GM21529 (cell line): Measurements from ENCODE around the gene GARNL3.

Experiments used
- ATAC-seq: cut with Tn5 transposase; IDR thresholded peaks from one replicate; pipeline ENCODE4 v1.9.1; 2021; ENCODE audit not compliant: unreplicated experiment

Gene GARNL3

GRCh38 chr9:127233989-127234388 lies 30.6 kb upstream of the GARNL3 start:
- ATAC-seq, result no peak

- ATAC-seq, result no peak
Measured at GRCh38 chr9:127237801-127238200, 26.8 kb upstream of the GARNL3 start.

GRCh38 chr9:127241354-127241753 lies 23.2 kb upstream of the GARNL3 start:
- ATAC-seq, result no peak

GRCh38 chr9:127244609-127245601 lies 19.7 kb upstream of the GARNL3 start:
- ATAC-seq, result peak; percentile 100

GRCh38 chr9:127245637-127246164 lies 18.9 kb upstream of the GARNL3 start:
- no peak for ATAC-seq

- no peak for ATAC-seq
Measured at GRCh38 chr9:127248241-127248640, 16.3 kb upstream of the GARNL3 start.

GRCh38 chr9:127249877-127250276 lies 14.7 kb upstream of the GARNL3 start:
- no peak for ATAC-seq

- ATAC-seq, result no peak
Measured at GRCh38 chr9:127250896-127251391, 13.6 kb upstream of the GARNL3 start.

- no peak for ATAC-seq
Measured at GRCh38 chr9:127252410-127253318, 11.9 kb upstream of the GARNL3 start.

- no peak for ATAC-seq
Measured at GRCh38 chr9:127253446-127253845, 11.1 kb upstream of the GARNL3 start.

GRCh38 chr9:127255692-127256091 lies 8.9 kb upstream of the GARNL3 start:
- no peak for ATAC-seq

GRCh38 chr9:127256324-127256723 lies 8.2 kb upstream of the GARNL3 start:
- ATAC-seq, result no peak

- no peak for ATAC-seq
Measured at GRCh38 chr9:127258606-127259471, 5.7 kb upstream of the GARNL3 start.

GRCh38 chr9:127262602-127263001 lies 2.0 kb upstream of the GARNL3 start:
- ATAC-seq, result no peak

GRCh38 chr9:127263237-127263636 lies 1.3 kb upstream of the GARNL3 start:
- ATAC-seq, result no peak

- no peak for ATAC-seq
Measured at GRCh38 chr9:127263664-127264063, 910 bp upstream of the GARNL3 start.

GRCh38 chr9:127267793-127268525 lies 3.4 kb downstream of the GARNL3 start:
- ATAC-seq, result no peak

- no peak for ATAC-seq
Measured at GRCh38 chr9:127269449-127269848, 4.9 kb downstream of the GARNL3 start.

GRCh38 chr9:127273326-127273725 lies 8.8 kb downstream of the GARNL3 start:
- no peak for ATAC-seq

GRCh38 chr9:127277099-127277498 lies 12.5 kb downstream of the GARNL3 start:
- peak; percentile 64 for ATAC-seq
